Activated CD4-positive, alpha-beta T cell treated with anti-CD3 and anti-CD28 coated beads, Interleukin-2, amount 10 ng/mL, durations not matched to agents 7 days and 5 days (primary cell): Measurements from ENCODE around the gene NFKBIL1. TPM values are rescaled to one million over a fixed set of nuclear protein-coding genes. Genes with fewer than 3 reads are reported as not detected.
"Not testable (repeated sequence)": the region's sequence is repeated elsewhere in the genome, so short reads cannot be mapped to it uniquely, and the experiment has no call there.

Source experiments
- CTCF ChIA-PET: fragments of 350-600 bp; sonication (Branson Sonifier 250); formaldehyde crosslinking; loops from one replicate; lab custom pipeline; 2021; ENCODE audit warnings: antibody characterized with exemption; lab: Charles Lee
- POLR2A ChIA-PET: fragments of 350-600 bp; sonication (Branson Sonifier 250); formaldehyde crosslinking; loops from one replicate; lab custom pipeline; 2021; ENCODE audit warnings: antibody characterized with exemption; lab: Charles Lee
- DNase-seq: peaks from one replicate; pipeline ENCODE4 v3.0.0-alpha.2; 2020
- H3K27ac Mint-ChIP-seq: one replicate; pipeline ENCODE4 v1.8.0; 2021; ENCODE audit warnings: mild to moderate bottlenecking, moderate library complexity, mixed read lengths
- H3K27me3 Mint-ChIP-seq: one replicate; pipeline ENCODE4 v1.8.0; 2021; ENCODE audit warnings: mixed read lengths
- H3K36me3 Mint-ChIP-seq: one replicate; pipeline ENCODE4 v1.8.0; 2021; ENCODE audit warnings: low read depth, mixed read lengths
- H3K4me1 Mint-ChIP-seq: one replicate; pipeline ENCODE4 v1.8.0; 2021; ENCODE audit warnings: mixed read lengths
- H3K4me3 Mint-ChIP-seq: one replicate; pipeline ENCODE4 v1.8.0; 2021; ENCODE audit warnings: mild to moderate bottlenecking, moderate library complexity, mixed read lengths
- H3K9me3 Mint-ChIP-seq: one replicate; pipeline ENCODE4 v1.8.0; 2021; ENCODE audit warnings: mixed read lengths
- total RNA-seq, 2 experiments: library from RNA; stranded (reverse); gene quantifications; one replicate each; pipeline ENCODE4 v1.2.3, GENCODE V29; 2021

The NFKBIL1 gene
- total RNA-seq, 2 experiments from 2014 or later, result 15.8 to 16.0 TPM

DNA sequence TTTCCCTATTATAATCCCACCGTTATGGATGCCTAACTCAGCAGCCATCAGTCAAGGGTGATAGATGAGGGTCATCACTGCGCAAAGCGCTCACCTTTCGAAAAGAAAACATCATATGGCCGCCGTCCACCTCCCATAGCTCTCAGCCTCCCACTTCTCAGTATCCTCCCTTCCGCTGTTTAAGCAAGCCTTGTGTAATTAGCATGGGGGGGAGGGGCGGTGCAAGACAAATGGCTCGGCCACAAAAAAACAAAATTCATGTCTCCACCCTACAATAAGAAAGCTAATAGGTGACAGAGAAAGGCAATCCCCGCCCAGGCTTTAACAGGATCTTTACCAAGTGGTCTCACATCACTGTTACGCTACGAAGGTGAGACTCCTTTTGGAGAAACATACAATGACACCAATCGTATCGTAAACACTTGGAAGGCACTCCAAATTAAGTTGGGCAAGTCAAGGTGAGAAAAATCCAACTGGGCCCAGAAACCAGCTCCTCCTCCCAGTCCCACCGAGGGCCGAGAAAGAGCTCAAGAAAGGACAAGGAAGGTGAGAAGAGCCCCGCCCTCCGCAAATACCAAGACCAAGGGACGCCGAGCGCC lies 6.2 kb upstream of the NFKBIL1 start:
- Mint-ChIP-seq H3K27me3 (no peaks in the 10 kb centered on the region), H3K9me3 (no peaks in the 10 kb centered on the region), H3K27ac (peak overlapping the region; percentile 99), H3K36me3 (peaks cover 46% of the 10 kb centered on the region), H3K4me1 (peaks cover 53% of the 10 kb centered on the region), H3K4me3 (peak overlapping the region; percentile 98)
- ChIA-PET POLR2A (interaction anchor here (0.7 to 2.2 kb wide), 5 partner anchors 34 to 635 kb away, joined by 3 to 13 read pairs (median 3); partner anchors contain the start of gene TNF), CTCF (interaction anchor here (1.0 to 23.4 kb wide), 15 partner anchors 10 to 413 kb away, joined by 3 to 497 read pairs (median 4); partner anchors contain the start of genes LTB, MCCD1, MICB and NCR3)
- peak; percentile 81 for DNase-seq

- H3K9me3 Mint-ChIP-seq, result no peaks in the 10 kb centered on the region
- POLR2A ChIA-PET, result interaction anchor here (0.7 to 2.2 kb wide), 5 partner anchors 33 to 636 kb away, joined by 3 to 13 read pairs (median 3); partner anchors contain the start of gene TNF
- CTCF ChIA-PET, result interaction anchor here (0.8 to 23.4 kb wide), 18 partner anchors 9 to 412 kb away, joined by 3 to 497 read pairs (median 4); partner anchors contain the start of genes LTB, MCCD1, MICB and NCR3
- no peaks in the 10 kb centered on the region for H3K27me3 Mint-ChIP-seq
- peak; percentile 96 for DNase-seq
- H3K4me3 Mint-ChIP-seq, result peak within 1 kb of the TSS; percentile 98
- H3K36me3 Mint-ChIP-seq, result peaks cover 40% of the 10 kb centered on the region
- H3K4me1 Mint-ChIP-seq, result peaks cover 54% of the 10 kb centered on the region
- H3K27ac Mint-ChIP-seq, result peak within 1 kb of the TSS; percentile 99
Observed at GRCh38 chr6:31541658-31542521, 5.5 kb upstream of the NFKBIL1 start, which contains the start of gene DDX39B. TSS of gene DDX39B (minus strand) at chr6:31542003. CDS start at chr6:31540532, 1,471 bp downstream.

- H3K4me3 Mint-ChIP-seq, result no peak overlapping the region
- ChIA-PET CTCF (interaction anchor here (0.6 to 23.4 kb wide), 3 partner anchors 55 to 255 kb away, joined by 4 to 497 read pairs (median 4); partner anchors contain the start of gene NCR3), POLR2A (no interaction called here)
- no peaks in the 10 kb centered on the region for H3K27me3 Mint-ChIP-seq
- H3K27ac Mint-ChIP-seq, result no peak overlapping the region
- no peak for DNase-seq
- H3K9me3 Mint-ChIP-seq, result no peaks in the 10 kb centered on the region
- peaks cover 61% of the 10 kb centered on the region for H3K4me1 Mint-ChIP-seq
- H3K36me3 Mint-ChIP-seq, result peaks cover 27% of the 10 kb centered on the region
Observed at GRCh38 chr6:31543639-31544038, 3.8 kb upstream of the NFKBIL1 start.

DNA sequence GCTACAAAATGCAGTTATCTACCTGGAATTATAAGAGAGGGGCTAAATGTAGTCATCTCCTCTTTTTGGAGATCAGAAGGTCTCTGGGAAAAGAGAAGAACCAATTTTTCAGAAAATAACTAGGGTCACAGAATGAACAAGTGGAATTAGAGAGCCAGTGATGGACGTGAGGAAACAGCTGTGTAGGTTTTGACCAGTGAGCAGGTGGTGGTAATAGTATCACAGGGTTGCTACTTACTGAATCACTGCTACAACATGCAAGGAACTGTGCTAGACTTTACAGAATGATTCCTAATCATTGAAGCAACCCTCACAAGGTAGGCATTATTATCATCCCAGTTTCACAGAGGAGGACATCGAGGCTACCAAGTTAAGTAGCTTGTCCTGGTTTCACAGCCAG lies 2.7 kb upstream of the NFKBIL1 start:
- Mint-ChIP-seq H3K27ac (no peak overlapping the region), H3K27me3 (no peaks in the 10 kb centered on the region), H3K36me3 (peaks cover 22% of the 10 kb centered on the region), H3K9me3 (no peaks in the 10 kb centered on the region), H3K4me3 (no peak overlapping the region), H3K4me1 (peaks cover 59% of the 10 kb centered on the region)
- DNase-seq, result no peak
- CTCF ChIA-PET, result interaction anchor here (2.4 to 23.4 kb wide), 2 partner anchors 43 to 54 kb away, joined by 14 to 497 read pairs; partner anchors contain the start of gene NCR3
- POLR2A ChIA-PET, result no interaction called here

GRCh38 chr6:31545291-31545690 lies 2.1 kb upstream of the NFKBIL1 start:
- H3K36me3 Mint-ChIP-seq, result peaks cover 18% of the 10 kb centered on the region
- no peaks in the 10 kb centered on the region for H3K9me3 Mint-ChIP-seq
- H3K4me3 Mint-ChIP-seq, result no peak overlapping the region
- CTCF ChIA-PET, result interaction anchor here (1.5 to 23.4 kb wide), 4 partner anchors 36 to 64 kb away, joined by 5 to 497 read pairs (median 22); partner anchors contain the start of genes LTB and NCR3
- POLR2A ChIA-PET, result no interaction called here
- DNase-seq, result no peak
- no peak overlapping the region for H3K27ac Mint-ChIP-seq
- peaks cover 56% of the 10 kb centered on the region for H3K4me1 Mint-ChIP-seq
- no peaks in the 10 kb centered on the region for H3K27me3 Mint-ChIP-seq

GRCh38 chr6:31546339-31546957 lies 960 bp upstream of the NFKBIL1 start, which contains the start of gene ATP6V1G2:
TSS of gene ATP6V1G2 (minus strand) at chr6:31546608. CDS start at chr6:31546559, 49 bp downstream.
- ChIA-PET CTCF (interaction anchor here (0.6 to 23.4 kb wide), 30 partner anchors 10 to 361 kb away, joined by 3 to 497 read pairs (median 4); partner anchors contain the start of genes AIF1, BAG6, HSPA1B and LTB), POLR2A (no interaction called here)
- Mint-ChIP-seq H3K4me3 (peak within 1 kb of the TSS; percentile 89), H3K27ac (peak within 1 kb of the TSS; percentile 95), H3K4me1 (peaks cover 62% of the 10 kb centered on the region), H3K9me3 (no peaks in the 10 kb centered on the region), H3K27me3 (no peaks in the 10 kb centered on the region), H3K36me3 (peaks cover 14% of the 10 kb centered on the region)
- DNase-seq, result peak; percentile 91

- DNase-seq, result no peak
- H3K36me3 Mint-ChIP-seq, result peaks cover 14% of the 10 kb centered on the region
- ChIA-PET POLR2A (interaction anchor here (0.6 to 1.6 kb wide), 2 partner anchors 27 to 876 kb away, joined by 3 to 5 read pairs; partner anchors contain the start of gene TNF), CTCF (interaction anchor here (0.6 to 23.4 kb wide), 14 partner anchors 8 to 132 kb away, joined by 3 to 497 read pairs (median 6); partner anchors contain the start of genes LST1, LTA, LTB and NCR3)
- no peaks in the 10 kb centered on the region for H3K27me3 Mint-ChIP-seq
- H3K9me3 Mint-ChIP-seq, result no peaks in the 10 kb centered on the region
- H3K27ac Mint-ChIP-seq, result peak overlapping the region; percentile 95
- H3K4me3 Mint-ChIP-seq, result peak overlapping the region; percentile 89
- H3K4me1 Mint-ChIP-seq, result peaks cover 60% of the 10 kb centered on the region
Observed at GRCh38 chr6:31547727-31548543, 527 bp downstream of the NFKBIL1 start.

DNA sequence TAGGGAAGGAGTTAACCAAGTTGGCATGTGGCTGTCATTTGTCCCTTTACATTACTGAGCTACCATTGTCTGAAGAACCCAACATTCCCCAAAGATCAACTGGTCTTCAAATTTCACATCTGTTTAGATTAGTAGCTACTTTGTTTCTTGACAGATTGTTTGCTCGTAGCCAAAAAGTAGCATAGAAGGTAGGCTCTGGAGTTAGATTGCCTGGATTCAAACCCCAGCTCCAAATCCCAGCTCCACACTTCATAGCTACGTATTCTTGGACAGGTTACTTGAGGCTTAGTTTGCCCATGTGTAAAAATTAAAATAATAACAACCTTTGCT lies 1.1 kb downstream of the NFKBIL1 start:
- Mint-ChIP-seq H3K36me3 (peaks cover 16% of the 10 kb centered on the region), H3K4me1 (peaks cover 56% of the 10 kb centered on the region), H3K9me3 (no peaks in the 10 kb centered on the region), H3K27me3 (no peaks in the 10 kb centered on the region), H3K27ac (no peak overlapping the region), H3K4me3 (peak overlapping the region; percentile 26)
- POLR2A ChIA-PET, result interaction anchor here (0.6 to 1.6 kb wide), 2 partner anchors 26 to 876 kb away, joined by 3 to 5 read pairs; partner anchors contain the start of gene TNF
- CTCF ChIA-PET, result interaction anchor here (0.8 to 23.4 kb wide), 10 partner anchors 10 to 124 kb away, joined by 3 to 497 read pairs (median 10); partner anchors contain the start of genes LST1, LTA, LTB and NCR3
- no peak for DNase-seq

GRCh38 chr6:31551371-31551770 lies 4.0 kb downstream of the NFKBIL1 start:
- ChIA-PET CTCF (interaction anchor here (0.5 to 23.4 kb wide), 26 partner anchors 9 to 512 kb away, joined by 3 to 497 read pairs (median 4); partner anchors contain the start of genes ABHD16A, BAG6, DDX39B and LST1), POLR2A (interaction anchor here (0.8 to 1.4 kb wide), 3 partner anchors 24 to 47 kb away, joined by 3 to 4 read pairs (median 3); partner anchors contain the start of gene TNF)
- H3K9me3 Mint-ChIP-seq, H3K27me3 Mint-ChIP-seq, H3K4me3 Mint-ChIP-seq: not testable (repeated sequence)
- Mint-ChIP-seq H3K36me3 (peaks cover 19% of the 10 kb centered on the region), H3K27ac (peak overlapping the region; percentile 62), H3K4me1 (peaks cover 56% of the 10 kb centered on the region)
- DNase-seq, result peak; percentile 76

DNA sequence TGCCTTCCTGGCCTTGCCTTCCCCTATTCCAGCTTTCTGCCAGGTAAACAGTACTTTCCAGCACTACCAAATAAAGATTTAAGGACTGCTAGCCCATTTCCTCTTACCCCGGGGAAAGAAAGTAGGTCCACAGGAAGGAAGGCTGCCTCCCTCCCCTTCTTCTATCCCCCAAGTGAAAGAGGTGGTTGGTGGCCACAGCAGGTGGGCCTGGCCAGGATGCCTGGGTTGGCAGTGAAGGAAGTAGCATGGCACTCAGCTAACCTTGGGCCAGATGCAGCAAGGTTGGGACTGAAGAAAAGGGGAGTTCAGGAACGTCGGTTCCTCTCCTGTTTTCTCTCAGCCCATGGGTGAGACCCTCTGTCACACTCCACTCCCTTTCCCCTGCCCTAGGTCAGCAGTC lies 8.9 kb downstream of the NFKBIL1 start:
- POLR2A ChIA-PET, result no interaction called here
- Mint-ChIP-seq H3K9me3 (no peaks in the 10 kb centered on the region), H3K27me3 (no peaks in the 10 kb centered on the region), H3K4me1 (peaks cover 64% of the 10 kb centered on the region), H3K4me3 (no peak overlapping the region), H3K27ac (peak overlapping the region; percentile 6), H3K36me3 (peaks cover 41% of the 10 kb centered on the region)
- DNase-seq, result no peak
- CTCF ChIA-PET, result interaction anchor here (0.8 to 23.4 kb wide), 7 partner anchors 9 to 42 kb away, joined by 3 to 497 read pairs (median 7); partner anchors contain the start of genes ATP6V1G2, LTB, NCR3 and NFKBIL1
